GM12874 (cell line): Measurements from ENCODE around the gene PRICKLE2.

Source experiments
- CTCF ChIP-seq: IDR thresholded peaks from 2 replicates; pipeline ENCODE4 v1.5.1; 2011; ENCODE audit warnings: low read depth, mild to moderate bottlenecking, control low read depth, low read length, moderate library complexity; ENCODE audit not compliant: insufficient read depth

The PRICKLE2 gene

DNA sequence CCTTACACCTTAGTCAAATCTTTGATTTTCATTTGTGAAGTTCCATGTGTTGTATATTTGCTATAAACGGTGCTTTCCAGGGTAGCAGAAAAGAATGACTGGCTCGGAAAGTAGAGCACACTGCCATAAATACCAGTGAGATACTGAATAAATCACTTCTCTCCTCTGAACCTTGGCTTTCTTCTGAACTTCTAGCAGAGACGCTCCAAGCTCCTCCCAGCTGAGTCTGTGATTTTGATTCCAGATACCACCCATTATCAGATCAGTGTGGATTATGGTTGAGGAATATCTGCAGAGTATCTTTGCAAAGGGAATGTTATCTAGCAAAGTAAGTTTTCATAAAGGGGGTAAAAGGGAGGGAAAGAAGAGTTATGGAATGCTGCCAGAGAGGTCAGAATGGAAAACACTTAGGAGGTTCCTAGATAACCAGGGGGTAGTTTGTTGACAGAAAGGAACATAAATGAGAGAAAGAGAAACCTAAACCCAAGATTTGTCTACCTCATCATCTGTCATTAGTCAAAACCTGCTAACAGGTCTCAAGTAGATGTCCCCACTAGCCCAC, 103.4 kb downstream of the PRICKLE2 start:
- TF ChIP-seq CTCF = no peak

DNA sequence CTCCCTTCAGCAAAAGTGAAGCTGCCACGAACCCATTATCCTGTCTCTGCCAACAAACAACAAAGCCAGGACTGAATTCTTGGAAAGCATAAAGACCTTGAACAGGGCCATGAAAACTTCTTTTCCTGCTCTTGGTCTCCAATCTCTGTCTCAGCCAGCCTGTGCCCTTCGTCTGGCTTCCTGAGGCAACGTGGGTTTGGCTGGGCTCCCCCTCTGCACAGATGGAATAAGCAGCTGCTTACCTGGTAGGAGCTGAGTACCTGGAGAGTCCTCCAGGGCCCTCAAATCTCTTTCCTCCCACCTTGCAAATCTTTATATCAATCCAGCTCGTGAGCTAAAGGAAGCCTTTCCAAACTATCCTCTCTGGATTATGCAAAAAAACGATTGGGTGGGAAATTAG, 104.4 kb downstream of the PRICKLE2 start:
- TF ChIP-seq CTCF = no peak

GRCh38 chr3:64117483-64117882, 107.8 kb downstream of the PRICKLE2 start:
- TF ChIP-seq CTCF = no peak

GRCh38 chr3:64114651-64115050, 110.6 kb downstream of the PRICKLE2 start:
- no peak for TF ChIP-seq CTCF

- no peak for TF ChIP-seq CTCF
Measured at GRCh38 chr3:64111872-64112271, 113.4 kb downstream of the PRICKLE2 start.

GRCh38 chr3:64111083-64111482, 114.2 kb downstream of the PRICKLE2 start:
- no peak for TF ChIP-seq CTCF

- no peak for TF ChIP-seq CTCF
Measured at GRCh38 chr3:64110071-64110470, 115.2 kb downstream of the PRICKLE2 start.

- TF ChIP-seq CTCF = no peak
Measured at GRCh38 chr3:64109438-64109837, 115.8 kb downstream of the PRICKLE2 start.
